HCT116 (cell line): ENCODE results near the gene TMEM62. TPM values are rescaled to one million over a fixed set of nuclear protein-coding genes. Genes with fewer than 3 reads are reported as not detected.

Source experiments
- ATAC-seq: fragments of 200-7000 bp; cut with Tn5 transposase; 2 replicates; pipeline ENCODE4 v1.9.1; 2020; ENCODE audit warnings: mild to moderate bottlenecking, moderate library complexity
- BruUV-seq: library from RNA; stranded (reverse); fragments of 400-500 nt; replicated peaks from 2 replicates; lab custom pipeline; 2021; lab: Mats Ljungman, UMichigan
- CTCF ChIA-PET: fragments of 300-600 bp; sonication (Branson Sonifier 250); formaldehyde crosslinking; loops from one replicate; lab custom pipeline; 2021; ENCODE audit warnings: antibody characterized with exemption; lab: Charles Lee
- POLR2A ChIA-PET: fragments of 300-600, 350-600 bp; sonication (Branson Sonifier 250); formaldehyde crosslinking; loops from one replicate; lab custom pipeline; 2021; ENCODE audit warnings: antibody characterized with exemption; lab: Charles Lee
- RAD21 ChIA-PET, 2 experiments: fragments of 300-600 bp; sonication (Branson Sonifier 250); formaldehyde crosslinking; loops; one replicate each; lab custom pipeline; 2023; ENCODE audit warnings: low total read pairs in 2 of 2; ENCODE audit not compliant: uncharacterized antibody in 2 of 2, unreplicated experiment in 2 of 2, low non-redundant PET in 1 of 2; lab: Charles Lee
- DNase-seq: peaks from one replicate; pipeline ENCODE4 v3.0.0-alpha.2; 2010; ENCODE audit warnings: low read depth, low spot score
- H2AFZ ChIP-seq: fragments of 200-600 bp; shearing (Covaris generic), sonication (generic); 2 replicates; pipeline ENCODE4 v1.6.1; 2017; ENCODE audit warnings: low read depth, mixed run types, mixed read lengths, antibody characterized with exemption, low read length; ENCODE audit not compliant: poor library complexity, severe bottlenecking
- H3K27ac ChIP-seq: 2 replicates; pipeline ENCODE4 v1.5.1; 2012; ENCODE audit warnings: low read depth, low read length
- H3K27me3 ChIP-seq: fragments of 200-600 bp; sonication (generic); 2 replicates; pipeline ENCODE4 v1.6.1; 2016; ENCODE audit warnings: mixed run types, low read length, mixed read lengths; ENCODE audit not compliant: insufficient read depth
- H3K36me3 ChIP-seq, 2 experiments: fragments of 200-500 bp in 1 of 2; fragments of 200-600 bp in 1 of 2; sonication (Bioruptor generic) in 1 of 2; sonication (generic) in 1 of 2; 2 replicates each; pipeline versions ENCODE4 v1.5.1 to v1.6.1; 2014 to 2016; ENCODE audit warnings: low read length in 2 of 2, inconsistent platforms in 1 of 2, mixed read lengths in 1 of 2, mixed run types in 1 of 2; ENCODE audit not compliant: insufficient read depth in 2 of 2, control insufficient read depth in 1 of 2
- H3K4me1 ChIP-seq, 2 experiments: fragments of 200-600 bp in 1 of 2; sonication (generic) in 1 of 2; 2 replicates each; pipeline versions ENCODE4 v1.5.1 to v1.6.1; 2012 to 2017; ENCODE audit warnings: low read length in 2 of 2, inconsistent platforms in 1 of 2, mild to moderate bottlenecking in 1 of 2, mixed read lengths in 1 of 2, mixed run types in 1 of 2, moderate library complexity in 1 of 2; ENCODE audit not compliant: insufficient read depth in 2 of 2, control insufficient read depth in 1 of 2
- H3K4me2 ChIP-seq: fragments of 200-600 bp; sonication (generic); 2 replicates; pipeline ENCODE4 v1.6.1; 2017; ENCODE audit warnings: mixed run types, low read length, mixed read lengths
- H3K4me3 ChIP-seq, 2 experiments: fragments of 200-600 bp in 1 of 2; sonication (generic) in 1 of 2; replicated peaks in 1 of 2; 2 replicates each; pipeline ENCODE4 v1.5.1; 2011 to 2016; ENCODE audit warnings: low read length in 2 of 2, control low read depth in 1 of 2, low read depth in 1 of 2, mild to moderate bottlenecking in 1 of 2, mixed read lengths in 1 of 2, mixed run types in 1 of 2
- H3K79me2 ChIP-seq: fragments of 200-600 bp; sonication (generic); 2 replicates; pipeline ENCODE4 v1.6.1; 2017; ENCODE audit warnings: mild to moderate bottlenecking, mixed run types, low read length, moderate library complexity, mixed read lengths; ENCODE audit not compliant: insufficient read depth
- H3K9ac ChIP-seq: fragments of 200-600 bp; sonication (generic); 2 replicates; pipeline ENCODE4 v1.6.1; 2016; ENCODE audit warnings: low read length, mixed read lengths
- H3K9me2 ChIP-seq: fragments of 200-600 bp; sonication (generic), shearing (Covaris generic); 2 replicates; pipeline ENCODE4 v1.6.1; 2017; ENCODE audit warnings: mixed run types, mild to moderate bottlenecking, moderate library complexity; ENCODE audit not compliant: insufficient read depth
- H3K9me3 ChIP-seq, 2 experiments: fragments of 200-500 bp in 1 of 2; fragments of 200-600 bp in 1 of 2; sonication (Bioruptor generic) in 1 of 2; sonication (generic) in 1 of 2; 2 replicates each; pipeline ENCODE4 v1.6.1; 2014 to 2017; ENCODE audit warnings: low read length in 2 of 2, mixed read lengths in 2 of 2, inconsistent platforms in 1 of 2, low read depth in 1 of 2, mild to moderate bottlenecking in 1 of 2, mixed run types in 1 of 2, moderate library complexity in 1 of 2; ENCODE audit not compliant: control insufficient read depth in 1 of 2, insufficient read depth in 1 of 2
- H4K20me1 ChIP-seq: fragments of 200-600 bp; sonication (generic), shearing (Covaris generic); 2 replicates; pipeline ENCODE4 v1.6.1; 2017; ENCODE audit warnings: mixed run types, mild to moderate bottlenecking, moderate library complexity; ENCODE audit not compliant: insufficient read depth
- CBX3 ChIP-seq: IDR thresholded peaks from 2 replicates; pipeline ENCODE4 v1.6.1; 2012; ENCODE audit warnings: low read depth
- CEBPB ChIP-seq: IDR thresholded peaks from 2 replicates; pipeline ENCODE4 v1.6.1; 2012; ENCODE audit warnings: low read depth
- ELF1 ChIP-seq: IDR thresholded peaks from 2 replicates; pipeline ENCODE4 v1.6.1; 2012; ENCODE audit warnings: low read depth, borderline replicate concordance
- EZH2 ChIP-seq: fragments of 200-600 bp; sonication (generic); IDR thresholded peaks from 2 replicates; pipeline ENCODE4 v1.6.1; 2017; ENCODE audit warnings: antibody characterized with exemption, mixed run types
- EZH2phosphoT487 ChIP-seq: fragments of 200-600 bp; IDR thresholded peaks from 2 replicates; pipeline ENCODE4 v1.6.1; 2018; ENCODE audit warnings: antibody characterized with exemption, borderline replicate concordance
- FOSL1 ChIP-seq: IDR thresholded peaks from 2 replicates; pipeline ENCODE4 v1.6.1; 2012; ENCODE audit warnings: low read depth
- JUND ChIP-seq: IDR thresholded peaks from 2 replicates; pipeline ENCODE4 v1.6.1; 2012
- POLR2AphosphoS5 ChIP-seq: IDR thresholded peaks from 2 replicates; pipeline ENCODE4 v1.6.1; 2011; ENCODE audit warnings: mild to moderate bottlenecking, low read depth, low read length, moderate library complexity
- SIN3A ChIP-seq: IDR thresholded peaks from 2 replicates; pipeline ENCODE4 v1.6.1; 2012; ENCODE audit warnings: low read depth
- SP1 ChIP-seq: IDR thresholded peaks from 2 replicates; pipeline ENCODE4 v1.6.1; 2012; ENCODE audit warnings: low read depth
- SRF ChIP-seq: IDR thresholded peaks from 2 replicates; pipeline ENCODE4 v1.6.1; 2012; ENCODE audit warnings: low read depth
- TCF7L2 ChIP-seq: IDR thresholded peaks from 2 replicates; pipeline ENCODE4 v1.7.0; 2011; ENCODE audit warnings: borderline replicate concordance, inconsistent platforms; ENCODE audit not compliant: insufficient read depth, insufficient read length; ENCODE audit errors: extremely low read depth
- YY1 ChIP-seq: IDR thresholded peaks from 2 replicates; pipeline ENCODE4 v1.6.1; 2011; ENCODE audit warnings: low read length, low read depth, moderate library complexity, mild to moderate bottlenecking; ENCODE audit not compliant: insufficient replicate concordance; ENCODE audit errors: extremely low read depth
- ZFX ChIP-seq: fragments of 450-650 bp; IDR thresholded peaks from 2 replicates; pipeline ENCODE4 v1.6.1; 2017
- ZNF274 ChIP-seq: fragments of 200-500 bp; sonication (Bioruptor generic); IDR thresholded peaks from 2 replicates; pipeline ENCODE4 v1.6.1; 2014; ENCODE audit warnings: mild to moderate bottlenecking, low read depth, low read length, inconsistent platforms
- intact Hi-C: fragments of 100-400 bp; cut with micrococcal nuclease; formaldehyde crosslinking; loops from 2 replicates; pipeline ENCODE4 v1.10.0; 2022
- total RNA-seq: library from RNA; stranded (reverse); gene quantifications from one replicate; pipeline ENCODE4 v1.2.1, GENCODE V29; 2021; ENCODE audit not compliant: unreplicated experiment
- TF ChIP-seq, protein P1 (sequence below): IDR thresholded peaks from 2 replicates; pipeline ENCODE4 v1.6.1; 2011; ENCODE audit warnings: mild to moderate bottlenecking, low read length, moderate library complexity; ENCODE audit not compliant: insufficient replicate concordance; ENCODE audit errors: extremely low read depth
- TF ChIP-seq, protein P2 (sequence below): IDR thresholded peaks from 2 replicates; pipeline ENCODE4 v1.6.1; 2012
- TF ChIP-seq, protein P3 (sequence below), 3 experiments: fragments of 200-600 bp in 1 of 3; sonication (generic) in 1 of 3; IDR thresholded peaks in 2 of 3; conservative IDR thresholded peaks in 1 of 3; 2 replicates each; pipeline ENCODE4 v1.5.1; 2012 to 2017; ENCODE audit warnings: low read depth in 2 of 3, low read length in 2 of 3, antibody characterized with exemption in 1 of 3, borderline replicate concordance in 1 of 3, control low read depth in 1 of 3, mild to moderate bottlenecking in 1 of 3, mixed read lengths in 1 of 3, mixed run types in 1 of 3, moderate library complexity in 1 of 3; ENCODE audit not compliant: insufficient read depth in 1 of 3
- TF ChIP-seq, protein P4 (sequence below): IDR thresholded peaks from 2 replicates; pipeline ENCODE4 v1.6.1; 2012

TMEM62 gene
- total RNA-seq, 1 experiment from 2014 or later = 8.8 TPM

DNA sequence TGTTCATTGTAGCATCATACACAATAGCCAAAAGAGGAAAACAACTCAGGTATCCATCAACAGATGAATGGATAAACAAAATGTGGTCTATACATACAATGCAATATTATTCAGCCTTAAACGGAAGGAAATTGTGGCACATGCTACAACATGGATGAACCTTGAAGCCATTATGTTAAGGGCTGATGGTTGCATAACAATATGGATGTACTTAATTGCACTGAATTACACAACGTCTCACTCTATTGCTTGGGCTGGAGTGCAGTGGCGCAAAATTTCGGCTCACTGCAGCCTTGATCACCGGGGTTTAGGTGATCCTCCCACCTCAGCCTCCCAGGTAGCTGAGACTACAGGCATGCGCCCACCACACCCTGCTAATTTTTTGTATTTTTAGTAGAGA lies 7.0 kb upstream of the TMEM62 start:
- Histone ChIP-seq H3K27me3 (no peaks in the 10 kb centered on the region), H2AFZ (no peak overlapping the region), H3K9ac (no peak overlapping the region), H3K4me1 (peaks cover 10 to 31% of the 10 kb centered on the region in 2 experiments; a peak in 3 of 4 replicates), H3K9me2 (no peaks in the 10 kb centered on the region), H4K20me1 (no peaks in the 10 kb centered on the region), H3K4me2 (no peak overlapping the region), H3K9me3 (no peaks in the 10 kb centered on the region), H3K79me2 (no peaks in the 10 kb centered on the region), H3K27ac (no peak overlapping the region), H3K4me3 (no peak overlapping the region), H3K36me3 (no peaks in the 10 kb centered on the region)
- POLR2A ChIA-PET = no interaction called here
- no peak for TF ChIP-seq SP1
- no peak for TF ChIP-seq TCF7L2
- TF ChIP-seq CEBPB = no peak
- TF ChIP-seq, protein P1, sequence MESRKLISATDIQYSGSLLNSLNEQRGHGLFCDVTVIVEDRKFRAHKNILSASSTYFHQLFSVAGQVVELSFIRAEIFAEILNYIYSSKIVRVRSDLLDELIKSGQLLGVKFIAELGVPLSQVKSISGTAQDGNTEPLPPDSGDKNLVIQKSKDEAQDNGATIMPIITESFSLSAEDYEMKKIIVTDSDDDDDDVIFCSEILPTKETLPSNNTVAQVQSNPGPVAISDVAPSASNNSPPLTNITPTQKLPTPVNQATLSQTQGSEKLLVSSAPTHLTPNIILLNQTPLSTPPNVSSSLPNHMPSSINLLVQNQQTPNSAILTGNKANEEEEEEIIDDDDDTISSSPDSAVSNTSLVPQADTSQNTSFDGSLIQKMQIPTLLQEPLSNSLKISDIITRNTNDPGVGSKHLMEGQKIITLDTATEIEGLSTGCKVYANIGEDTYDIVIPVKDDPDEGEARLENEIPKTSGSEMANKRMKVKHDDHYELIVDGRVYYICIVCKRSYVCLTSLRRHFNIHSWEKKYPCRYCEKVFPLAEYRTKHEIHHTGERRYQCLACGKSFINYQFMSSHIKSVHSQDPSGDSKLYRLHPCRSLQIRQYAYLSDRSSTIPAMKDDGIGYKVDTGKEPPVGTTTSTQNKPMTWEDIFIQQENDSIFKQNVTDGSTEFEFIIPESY = no peak
- TF ChIP-seq CBX3 = no peak
- TF ChIP-seq, protein P2, sequence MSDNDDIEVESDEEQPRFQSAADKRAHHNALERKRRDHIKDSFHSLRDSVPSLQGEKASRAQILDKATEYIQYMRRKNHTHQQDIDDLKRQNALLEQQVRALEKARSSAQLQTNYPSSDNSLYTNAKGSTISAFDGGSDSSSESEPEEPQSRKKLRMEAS = no peak
- TF ChIP-seq, protein P3, sequence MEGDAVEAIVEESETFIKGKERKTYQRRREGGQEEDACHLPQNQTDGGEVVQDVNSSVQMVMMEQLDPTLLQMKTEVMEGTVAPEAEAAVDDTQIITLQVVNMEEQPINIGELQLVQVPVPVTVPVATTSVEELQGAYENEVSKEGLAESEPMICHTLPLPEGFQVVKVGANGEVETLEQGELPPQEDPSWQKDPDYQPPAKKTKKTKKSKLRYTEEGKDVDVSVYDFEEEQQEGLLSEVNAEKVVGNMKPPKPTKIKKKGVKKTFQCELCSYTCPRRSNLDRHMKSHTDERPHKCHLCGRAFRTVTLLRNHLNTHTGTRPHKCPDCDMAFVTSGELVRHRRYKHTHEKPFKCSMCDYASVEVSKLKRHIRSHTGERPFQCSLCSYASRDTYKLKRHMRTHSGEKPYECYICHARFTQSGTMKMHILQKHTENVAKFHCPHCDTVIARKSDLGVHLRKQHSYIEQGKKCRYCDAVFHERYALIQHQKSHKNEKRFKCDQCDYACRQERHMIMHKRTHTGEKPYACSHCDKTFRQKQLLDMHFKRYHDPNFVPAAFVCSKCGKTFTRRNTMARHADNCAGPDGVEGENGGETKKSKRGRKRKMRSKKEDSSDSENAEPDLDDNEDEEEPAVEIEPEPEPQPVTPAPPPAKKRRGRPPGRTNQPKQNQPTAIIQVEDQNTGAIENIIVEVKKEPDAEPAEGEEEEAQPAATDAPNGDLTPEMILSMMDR (IDR thresholded peaks at IDR 0.05 in 2 of 3, conservative IDR thresholded peaks at IDR 0.05 in 1 of 3; ENCODE audit: borderline replicate concordance in 1 of 3, insufficient read depth in 1 of 3, low read depth in 2 of 3, low read length in 2 of 3) = no peak
- TF ChIP-seq YY1 = no peak
- no peak for TF ChIP-seq SRF
- no peak for TF ChIP-seq ZFX
- no peak for TF ChIP-seq POLR2AphosphoS5
- no peak for TF ChIP-seq EZH2phosphoT487
- no peak for TF ChIP-seq SIN3A
- no peak for TF ChIP-seq JUND
- TF ChIP-seq ELF1 = no peak
- TF ChIP-seq, protein P4, sequence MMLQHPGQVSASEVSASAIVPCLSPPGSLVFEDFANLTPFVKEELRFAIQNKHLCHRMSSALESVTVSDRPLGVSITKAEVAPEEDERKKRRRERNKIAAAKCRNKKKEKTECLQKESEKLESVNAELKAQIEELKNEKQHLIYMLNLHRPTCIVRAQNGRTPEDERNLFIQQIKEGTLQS = no peak
- no peak for TF ChIP-seq FOSL1
- no peak for TF ChIP-seq EZH2
- no peak for TF ChIP-seq ZNF274
- DNase-seq = no peak
- intact Hi-C loops = no loop called here
- no TSS peak for BruUV-seq
- ATAC-seq = no peak
- RAD21 ChIA-PET = no interaction called here
- CTCF ChIA-PET = no interaction called here
